Measurements from ENCODE around the gene RLBP1. TPM values are rescaled to one million over a fixed set of nuclear protein-coding genes. Genes with fewer than 3 reads are reported as not detected.
A peak's percentile ranks its signal among the peaks of the same experiment; 100 is the strongest.

Gene RLBP1
- total and polyA plus RNA-seq, 10 donors: not detected

GRCh38 chr15:89163271-89164055 lies 57.9 kb downstream of the RLBP1 start:
- TF ChIP-seq POLR2A (IDR thresholded peaks at IDR 0.05) (no peak), POLR2AphosphoS5 (IDR thresholded peaks at IDR 0.05) (no peak), CTCF (IDR thresholded peaks at IDR 0.05 in 8 of 11, conservative IDR thresholded peaks at IDR 0.05 in 3 of 11) (no peak)
- intact Hi-C loops (cut with DNase I; ENCODE audit: low total_unique reads): no loop called here
- Histone ChIP-seq H3K36me3 (peaks cover 0 to 75% (median 16%) of the 10 kb centered on the region in 6 donors), H3K27ac (peak overlapping the region in 1 of 8 donors; percentile 7), H3K9me3 (no peaks in the 10 kb centered on the region), H3K4me1 (peaks cover 12 to 38% (median 25%) of the 10 kb centered on the region in 6 donors), H3K4me3 (no peak overlapping the region), H3K27me3 (replicated peaks in 1 of 7) (no peaks in the 10 kb centered on the region)
- no peak for DNase-seq
- WGBS, 5 donors: 87 to 92% (median 89%) methylated on average over 4 to 5 of the region's 5 CpGs

- peaks cover 2 to 26% (median 12%) of the 10 kb centered on the region in 6 donors for H3K4me1 ChIP-seq
- no peak for DNase-seq
- no peak overlapping the region for H3K4me3 ChIP-seq
- TF ChIP-seq POLR2AphosphoS5 (IDR thresholded peaks at IDR 0.05) (no peak), CTCF (IDR thresholded peaks at IDR 0.05 in 8 of 11, conservative IDR thresholded peaks at IDR 0.05 in 3 of 11) (no peak), POLR2A (IDR thresholded peaks at IDR 0.05) (no peak)
- H3K36me3 ChIP-seq: peaks cover 0 to 86% (median 23%) of the 10 kb centered on the region in 6 donors
- intact Hi-C loops (cut with DNase I; ENCODE audit: low total_unique reads): no loop called here
- 83 to 93% (median 87%) methylated on average over 3 of the region's 3 CpGs for WGBS, 5 donors
- no peaks in the 10 kb centered on the region for H3K9me3 ChIP-seq
- no peak overlapping the region for H3K27ac ChIP-seq
- no peaks in the 10 kb centered on the region for H3K27me3 ChIP-seq (replicated peaks in 1 of 7)
Observed at GRCh38 chr15:89161666-89162065, 59.7 kb downstream of the RLBP1 start.

Other genes starting within 250 kb of the RLBP1 start
- gene ABHD2, start 133.1 kb downstream of the RLBP1 start, total RNA-seq: 100 to 1,000 TPM in 5 of 7 donors, 10 to 100 TPM in 2; 83.9 to 158 (median 123) TPM
- 1 to 10 TPM; 2.1 to 8.2 (median 3.2) TPM for gene ABHD2, start 133.1 kb downstream of the RLBP1 start, polyA plus RNA-seq
- gene FANCI, start 22.4 kb upstream of the RLBP1 start, total RNA-seq: 10 to 100 TPM in 6 of 7 donors, 1 to 10 TPM in 1; 8.3 to 19.4 (median 15.7) TPM
- 1 to 10 TPM; 4.4 to 5.2 (median 4.8) TPM for gene FANCI, start 22.4 kb upstream of the RLBP1 start, polyA plus RNA-seq
- gene POLG, start 113.2 kb upstream of the RLBP1 start, total RNA-seq: 100 to 1,000 TPM in 1 of 7 donors, 10 to 100 TPM in 6; 63.3 to 105 (median 74.0) TPM
- 10 to 100 TPM; 38.3 to 57.7 (median 54.9) TPM for gene POLG, start 113.2 kb upstream of the RLBP1 start, polyA plus RNA-seq